Measurements from ENCODE around the gene ADAP1. TPM values are rescaled to one million over a fixed set of nuclear protein-coding genes. Genes with fewer than 3 reads are reported as not detected.

Gene ADAP1
- total RNA-seq, 1 experiment from 2014 or later = 77.6 TPM

DNA sequence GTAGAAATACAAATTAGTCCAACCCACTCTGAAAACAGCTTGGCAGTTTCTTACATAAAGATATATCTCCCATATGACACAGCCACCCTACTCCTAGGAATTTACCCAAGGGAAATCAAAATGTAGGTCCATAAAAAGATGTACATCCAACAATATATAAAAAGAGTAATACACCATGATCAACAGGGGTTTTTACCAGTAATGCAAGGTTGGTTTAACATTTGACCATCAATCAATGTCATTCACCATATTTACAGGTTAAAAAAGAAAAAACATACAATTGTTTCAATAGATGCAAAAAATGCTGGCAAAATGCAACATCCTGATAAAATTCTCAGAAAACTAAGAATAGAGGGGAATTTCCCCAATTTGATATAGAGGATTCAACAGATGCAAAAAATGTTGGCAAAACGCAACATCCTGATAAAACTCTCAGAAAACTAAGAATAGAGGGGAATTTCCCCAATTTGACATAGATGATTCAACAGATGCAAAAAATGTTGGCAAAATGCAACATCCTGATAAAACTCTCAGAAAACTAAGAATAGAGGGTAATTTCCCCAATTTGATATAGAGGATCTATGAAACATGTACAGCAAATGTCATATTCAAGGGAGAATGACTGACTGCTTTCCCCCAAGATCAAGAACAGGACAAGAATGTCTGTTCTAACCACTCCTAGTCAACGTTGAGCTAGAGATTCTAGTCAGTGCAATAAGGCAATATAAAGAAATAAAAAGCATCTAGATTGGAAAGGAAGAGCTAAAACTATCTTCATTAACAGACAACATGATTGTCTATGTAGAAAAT lies 13.7 kb downstream of the ADAP1 start:
- no peaks in the 10 kb centered on the region for H3K27me3 ChIP-seq (replicated peaks; ENCODE audit: control insufficient read depth, insufficient read depth, low read length)
- H3K36me3 ChIP-seq (ENCODE audit: control insufficient read depth, insufficient read depth, low read length) = peaks cover 1% of the 10 kb centered on the region; the same call in 1 of the 2 replicates
- H3K4me3 Mint-ChIP-seq (ENCODE audit: unreplicated experiment) = no peak overlapping the region
- peaks cover 9% of the 10 kb centered on the region; the same call in 1 of the 2 replicates for H3K9me3 ChIP-seq
- no peak for DNase-seq
- BruUV-seq (replicated peaks) = no TSS peak
- no peak overlapping the region for H3K4me3 ChIP-seq (ENCODE audit: low read depth, low read length)
- TF ChIP-seq, protein P1, sequence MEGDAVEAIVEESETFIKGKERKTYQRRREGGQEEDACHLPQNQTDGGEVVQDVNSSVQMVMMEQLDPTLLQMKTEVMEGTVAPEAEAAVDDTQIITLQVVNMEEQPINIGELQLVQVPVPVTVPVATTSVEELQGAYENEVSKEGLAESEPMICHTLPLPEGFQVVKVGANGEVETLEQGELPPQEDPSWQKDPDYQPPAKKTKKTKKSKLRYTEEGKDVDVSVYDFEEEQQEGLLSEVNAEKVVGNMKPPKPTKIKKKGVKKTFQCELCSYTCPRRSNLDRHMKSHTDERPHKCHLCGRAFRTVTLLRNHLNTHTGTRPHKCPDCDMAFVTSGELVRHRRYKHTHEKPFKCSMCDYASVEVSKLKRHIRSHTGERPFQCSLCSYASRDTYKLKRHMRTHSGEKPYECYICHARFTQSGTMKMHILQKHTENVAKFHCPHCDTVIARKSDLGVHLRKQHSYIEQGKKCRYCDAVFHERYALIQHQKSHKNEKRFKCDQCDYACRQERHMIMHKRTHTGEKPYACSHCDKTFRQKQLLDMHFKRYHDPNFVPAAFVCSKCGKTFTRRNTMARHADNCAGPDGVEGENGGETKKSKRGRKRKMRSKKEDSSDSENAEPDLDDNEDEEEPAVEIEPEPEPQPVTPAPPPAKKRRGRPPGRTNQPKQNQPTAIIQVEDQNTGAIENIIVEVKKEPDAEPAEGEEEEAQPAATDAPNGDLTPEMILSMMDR (IDR thresholded peaks at IDR 0.05; ENCODE audit: insufficient read depth in 1 of 2, low read depth in 1 of 2, low read length in 1 of 2, severe bottlenecking in 1 of 2, unreplicated experiment in 1 of 2) = no peak
- peaks cover 20% of the 10 kb centered on the region for H3K36me3 Mint-ChIP-seq (ENCODE audit: insufficient read depth, unreplicated experiment)
- peaks cover 10% of the 10 kb centered on the region for H3K4me1 ChIP-seq
- ChIA-PET CTCF (no interaction called here), POLR2A (no interaction called here)
- H3K4me1 Mint-ChIP-seq (ENCODE audit: low read depth, unreplicated experiment) = no peaks in the 10 kb centered on the region
- intact Hi-C loops (cut with micrococcal nuclease; ENCODE audit: unreplicated experiment) = no loop called here
- no peaks in the 10 kb centered on the region for H3K27me3 Mint-ChIP-seq (ENCODE audit: insufficient read depth, unreplicated experiment)
- H3K27ac Mint-ChIP-seq (ENCODE audit: unreplicated experiment) = peak overlapping the region; percentile 48
- peaks cover 17% of the 10 kb centered on the region for H3K9me3 Mint-ChIP-seq (ENCODE audit: unreplicated experiment)

DNA sequence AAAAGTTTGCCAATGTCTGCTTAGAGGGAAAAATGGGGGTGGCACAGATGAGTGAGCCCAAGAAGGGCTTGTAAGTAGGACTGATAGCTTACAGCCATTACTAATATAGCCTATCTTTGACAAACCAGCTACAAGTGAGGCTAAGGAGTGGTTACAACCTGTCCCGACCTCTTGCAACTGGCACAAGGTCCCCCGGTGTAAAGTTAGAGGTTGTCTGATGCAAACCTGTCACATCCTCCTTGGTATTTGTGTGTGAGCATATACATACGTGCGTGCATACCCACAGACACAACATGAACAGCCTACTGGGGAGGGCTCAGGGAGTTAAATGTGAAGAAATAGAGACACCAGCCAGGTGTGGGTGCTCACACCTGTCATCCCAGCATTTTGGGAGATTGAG lies 14.6 kb downstream of the ADAP1 start:
- TF ChIP-seq, protein P1 (IDR thresholded peaks at IDR 0.05; ENCODE audit: insufficient read depth in 1 of 2, low read depth in 1 of 2, low read length in 1 of 2, severe bottlenecking in 1 of 2, unreplicated experiment in 1 of 2) = no peak
- peaks cover 1% of the 10 kb centered on the region for H3K36me3 ChIP-seq (ENCODE audit: control insufficient read depth, insufficient read depth, low read length)
- Mint-ChIP-seq H3K27me3 (ENCODE audit: insufficient read depth, unreplicated experiment) (no peaks in the 10 kb centered on the region), H3K27ac (ENCODE audit: unreplicated experiment) (no peak overlapping the region), H3K4me1 (ENCODE audit: low read depth, unreplicated experiment) (no peaks in the 10 kb centered on the region), H3K36me3 (ENCODE audit: insufficient read depth, unreplicated experiment) (peaks cover 23% of the 10 kb centered on the region), H3K9me3 (ENCODE audit: unreplicated experiment) (peaks cover 17% of the 10 kb centered on the region), H3K4me3 (ENCODE audit: unreplicated experiment) (no peak overlapping the region)
- no peak for DNase-seq
- POLR2A ChIA-PET = no interaction called here
- H3K4me1 ChIP-seq = peaks cover 5% of the 10 kb centered on the region
- H3K27me3 ChIP-seq (replicated peaks; ENCODE audit: control insufficient read depth, insufficient read depth, low read length) = no peaks in the 10 kb centered on the region
- BruUV-seq (replicated peaks) = no TSS peak
- intact Hi-C loops (cut with micrococcal nuclease; ENCODE audit: unreplicated experiment) = no loop called here
- CTCF ChIA-PET = interaction anchor here (0.7 kb wide), 1 partner anchor 1795 kb away, joined by 3 read pairs; no protein-coding TSS in a partner anchor
- peaks cover 9% of the 10 kb centered on the region; the same call in 1 of the 2 replicates for H3K9me3 ChIP-seq
- no peak overlapping the region for H3K4me3 ChIP-seq (ENCODE audit: low read depth, low read length)

DNA sequence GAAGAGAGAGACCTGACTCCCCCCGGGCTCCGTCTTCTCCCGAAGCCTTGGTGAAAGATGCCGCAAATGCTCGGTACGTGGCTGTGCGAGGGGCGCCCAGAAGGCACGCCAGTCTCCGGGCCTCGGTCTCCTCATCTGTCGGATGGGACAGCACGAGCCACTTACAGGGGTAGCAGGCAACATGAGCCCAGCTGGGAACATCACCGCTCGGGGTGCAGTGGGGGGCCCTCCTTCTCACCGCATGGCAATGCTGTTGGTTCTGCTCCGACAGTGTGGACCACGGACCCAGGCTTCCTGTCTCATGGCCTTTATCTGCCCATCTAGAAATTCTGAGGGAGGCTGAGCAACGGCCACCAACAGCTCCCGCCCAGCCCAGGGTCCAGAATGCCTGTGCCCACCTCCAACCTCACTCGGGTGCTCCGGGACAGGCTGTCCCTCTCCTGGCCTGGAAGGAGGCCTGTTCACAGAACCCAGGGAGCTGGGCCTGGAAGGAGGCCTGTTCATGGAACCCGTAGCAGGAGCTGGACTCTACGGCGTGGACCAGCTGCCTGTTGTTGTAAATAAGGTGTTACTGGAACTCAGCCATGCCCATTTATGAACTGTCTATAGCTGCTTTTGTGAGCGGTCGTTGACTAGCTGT lies 15.8 kb downstream of the ADAP1 start:
- BruUV-seq (replicated peaks) = no TSS peak

More for the DNA sequence above, 15.8 kb downstream of the ADAP1 start:
- Mint-ChIP-seq H3K36me3 (ENCODE audit: insufficient read depth, unreplicated experiment) (peaks cover 32% of the 10 kb centered on the region), H3K4me3 (ENCODE audit: unreplicated experiment) (no peak overlapping the region), H3K27ac (ENCODE audit: unreplicated experiment) (peak overlapping the region; percentile 15), H3K4me1 (ENCODE audit: low read depth, unreplicated experiment) (no peaks in the 10 kb centered on the region), H3K9me3 (ENCODE audit: unreplicated experiment) (peaks cover 17% of the 10 kb centered on the region), H3K27me3 (ENCODE audit: insufficient read depth, unreplicated experiment) (no peaks in the 10 kb centered on the region)
- DNase-seq = no peak
- no peak overlapping the region for H3K4me3 ChIP-seq (ENCODE audit: low read depth, low read length)
- no peaks in the 10 kb centered on the region for H3K27me3 ChIP-seq (replicated peaks; ENCODE audit: control insufficient read depth, insufficient read depth, low read length)
- peaks cover 9% of the 10 kb centered on the region; the same call in 1 of the 2 replicates for H3K9me3 ChIP-seq
- POLR2A ChIA-PET = no interaction called here
- CTCF ChIA-PET = no interaction called here
- intact Hi-C loops (cut with micrococcal nuclease; ENCODE audit: unreplicated experiment) = no loop called here
- no peaks in the 10 kb centered on the region for H3K4me1 ChIP-seq
- H3K36me3 ChIP-seq (ENCODE audit: control insufficient read depth, insufficient read depth, low read length) = peaks cover 1% of the 10 kb centered on the region
- TF ChIP-seq, protein P1 (IDR thresholded peaks at IDR 0.05; ENCODE audit: insufficient read depth in 1 of 2, low read depth in 1 of 2, low read length in 1 of 2, severe bottlenecking in 1 of 2, unreplicated experiment in 1 of 2) = no peak

Data from Caco-2 (cell line).